IPS-NIHi11 (cell line): ENCODE data around the gene COIL.
"Not testable (repeated sequence)": the region's sequence is repeated elsewhere in the genome, so short reads cannot be mapped to it uniquely, and the experiment has no call there.

Experiments used
- DNase-seq: peaks from one replicate; pipeline ENCODE4 v3.0.0; 2012; ENCODE audit warnings: mixed read lengths, low spot score

COIL gene

GRCh38 chr17:56978441-56979090 is 17.7 kb upstream of the COIL start:
- DNase-seq = no peak

DNA sequence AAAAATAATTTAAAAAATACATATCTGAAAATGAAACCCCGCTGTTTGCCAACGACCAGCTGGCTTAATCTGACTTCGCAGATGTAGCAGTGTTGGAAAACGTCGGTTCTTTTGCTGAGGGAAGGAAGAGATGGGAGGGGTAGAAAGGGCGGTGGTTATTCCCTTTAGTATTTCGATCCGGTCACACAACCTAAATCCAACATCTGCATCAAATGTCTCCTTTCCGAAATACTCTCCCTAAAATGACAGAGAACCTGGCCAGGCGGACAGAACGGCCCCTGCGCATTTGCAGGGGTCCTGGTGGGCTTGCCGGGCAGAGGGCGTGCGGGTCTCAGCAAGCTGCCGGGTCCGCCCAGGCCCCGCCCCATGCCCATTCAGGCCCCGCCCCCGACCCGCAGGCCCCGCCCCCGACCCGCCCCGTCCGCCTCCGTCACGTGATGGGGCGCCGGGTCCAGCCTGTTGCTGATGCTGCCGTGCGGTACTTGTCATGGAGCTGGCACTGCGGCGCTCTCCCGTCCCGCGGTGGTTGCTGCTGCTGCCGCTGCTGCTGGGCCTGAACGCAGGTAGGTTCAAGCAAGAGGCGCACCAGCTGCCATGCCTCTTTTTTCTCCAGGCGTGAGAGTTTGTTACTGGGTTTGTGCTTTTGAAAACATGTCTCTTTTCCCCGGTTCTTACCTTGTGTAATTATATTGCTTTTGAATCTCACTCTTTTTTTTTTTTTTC is 17.0 kb upstream of the COIL start, which contains the start of gene SCPEP1:
TSS of gene SCPEP1 (plus strand) at position 459 of the 723 bp plus-strand sequence. CDS start at position 488, 29 bp downstream.
- peak; percentile 99 for DNase-seq

GRCh38 chr17:56976941-56977608 is 16.2 kb upstream of the COIL start:
- DNase-seq = no peak

DNA sequence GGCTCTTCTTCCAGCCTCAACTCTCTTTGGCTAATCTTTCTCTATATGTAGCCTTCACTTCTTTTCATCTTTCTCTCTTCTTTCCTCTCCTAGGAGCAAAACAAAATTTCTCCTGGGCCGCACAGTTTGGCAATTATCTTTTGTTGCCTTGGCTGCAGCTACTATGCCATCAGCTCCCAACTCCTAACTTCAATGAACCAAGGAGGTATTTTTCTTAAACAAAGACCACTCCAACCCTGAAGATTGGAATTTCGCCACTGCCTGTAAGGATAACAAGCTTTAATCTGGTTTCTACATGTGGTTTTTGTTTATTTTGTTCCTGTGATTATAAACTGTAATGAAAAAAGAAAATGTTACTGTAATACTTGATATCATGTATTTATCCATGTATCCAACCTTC is 14.8 kb upstream of the COIL start:
- DNase-seq = no peak

DNA sequence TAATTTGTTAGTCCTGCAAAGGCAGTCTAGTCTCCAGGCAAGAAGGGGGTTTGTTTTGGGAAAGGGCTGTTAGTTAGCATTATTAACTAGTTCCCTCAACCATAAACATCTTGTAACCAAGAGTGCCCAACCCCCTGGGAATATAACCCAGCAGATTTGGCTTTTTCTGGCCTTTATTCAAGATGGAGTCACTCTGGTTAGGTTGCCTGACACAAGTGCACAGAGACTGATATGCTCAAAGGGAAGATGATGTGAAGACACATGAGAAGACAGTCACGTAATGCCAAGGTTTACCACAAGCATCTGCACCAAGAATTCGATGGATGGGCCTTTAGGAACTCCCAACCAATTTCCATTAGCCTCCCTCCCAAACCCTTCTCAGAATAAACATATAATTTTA is 13.2 kb upstream of the COIL start:
- no peak for DNase-seq

DNA sequence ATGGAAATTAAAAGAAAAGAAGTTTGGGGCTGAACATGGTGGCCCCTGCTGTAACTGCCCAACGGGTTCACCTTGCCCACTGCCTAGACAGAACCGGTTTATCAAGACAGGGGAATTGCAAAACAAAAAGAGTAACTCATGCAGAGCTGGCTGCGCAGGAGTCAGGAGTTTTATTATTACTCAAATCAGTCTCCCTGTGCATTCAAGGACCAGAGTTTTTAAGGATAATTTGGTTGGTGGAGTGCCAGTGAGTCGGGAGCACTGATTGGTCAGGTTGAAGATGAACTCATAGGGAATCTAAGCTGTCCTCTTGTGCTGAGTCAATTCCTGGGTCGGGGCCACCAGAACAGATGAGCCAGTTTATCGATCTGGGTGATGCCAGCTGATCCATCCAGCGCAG is 12.7 kb upstream of the COIL start:
- DNase-seq = no peak

DNA sequence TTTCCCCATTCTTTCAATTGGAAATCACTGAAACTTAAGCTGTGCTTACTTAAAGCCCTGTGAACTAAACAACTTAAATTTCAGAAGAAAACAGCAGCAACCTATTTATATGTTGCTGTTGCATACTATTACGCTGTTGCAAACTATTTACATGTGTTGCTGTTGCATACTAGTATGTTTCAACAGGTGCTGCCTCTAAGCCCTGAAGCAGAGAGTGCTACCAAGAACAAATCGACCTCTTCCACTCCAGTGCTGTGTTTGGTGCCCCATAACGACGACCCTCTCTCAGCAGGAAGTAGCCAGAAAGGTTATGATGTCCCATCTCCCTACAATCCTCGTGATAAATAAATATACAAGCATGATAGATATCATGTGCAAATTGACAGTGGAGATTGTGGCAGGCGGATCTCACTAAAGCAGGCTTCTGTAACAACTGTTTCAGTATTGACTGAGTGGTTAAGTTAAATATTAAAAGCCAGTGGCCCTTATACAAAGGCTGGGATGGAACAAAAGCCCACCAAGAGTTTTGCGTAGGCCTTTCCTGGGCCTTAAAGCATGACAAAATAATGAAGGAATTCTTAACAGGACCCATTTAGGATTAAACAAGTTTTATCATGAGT is 11.4 kb upstream of the COIL start:
- no peak for DNase-seq

DNA sequence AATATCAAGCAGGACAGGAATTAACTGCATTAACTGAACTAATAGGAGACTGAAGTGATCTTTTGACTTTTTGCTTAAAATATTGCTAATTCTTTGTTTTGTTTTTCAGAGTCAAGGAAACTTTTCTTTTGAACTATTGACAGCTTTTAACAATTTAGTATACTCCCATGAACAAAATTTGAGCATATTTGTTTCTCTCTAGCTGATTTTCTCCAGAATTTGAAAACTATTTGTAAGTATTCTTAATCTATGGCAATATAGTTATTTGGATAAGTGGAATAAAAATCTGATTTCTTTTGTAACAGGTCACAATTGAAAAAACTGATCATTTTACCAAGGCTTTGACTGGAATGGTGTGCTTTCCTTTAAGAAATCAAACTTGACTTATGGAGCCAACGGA is 10.1 kb upstream of the COIL start:
- DNase-seq = no peak

GRCh38 chr17:56966338-56966737 is 5.5 kb upstream of the COIL start:
- no peak for DNase-seq

DNA sequence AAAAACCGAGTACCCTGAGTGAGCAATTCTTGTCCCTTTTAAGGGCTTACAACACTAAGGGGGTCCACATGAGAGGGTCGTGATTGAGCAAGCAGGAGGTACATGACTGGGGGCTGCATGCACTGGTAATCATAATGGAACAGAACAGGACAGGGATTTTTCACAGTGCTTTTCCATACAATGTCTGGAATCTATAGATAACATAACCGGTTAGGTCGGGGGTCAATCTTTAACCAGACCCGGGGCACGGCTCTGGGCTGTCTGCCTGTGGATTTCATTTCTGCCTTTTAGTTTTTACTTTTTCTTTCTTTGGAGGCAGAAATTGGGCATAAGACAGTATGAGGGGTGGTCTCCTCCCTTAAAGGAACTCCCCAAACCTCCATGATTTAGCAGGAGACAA is 4.8 kb upstream of the COIL start:
- not testable (repeated sequence) for DNase-seq

- DNase-seq = not testable (repeated sequence)
Measured at GRCh38 chr17:56965241-56965640, 4.4 kb upstream of the COIL start.

DNA sequence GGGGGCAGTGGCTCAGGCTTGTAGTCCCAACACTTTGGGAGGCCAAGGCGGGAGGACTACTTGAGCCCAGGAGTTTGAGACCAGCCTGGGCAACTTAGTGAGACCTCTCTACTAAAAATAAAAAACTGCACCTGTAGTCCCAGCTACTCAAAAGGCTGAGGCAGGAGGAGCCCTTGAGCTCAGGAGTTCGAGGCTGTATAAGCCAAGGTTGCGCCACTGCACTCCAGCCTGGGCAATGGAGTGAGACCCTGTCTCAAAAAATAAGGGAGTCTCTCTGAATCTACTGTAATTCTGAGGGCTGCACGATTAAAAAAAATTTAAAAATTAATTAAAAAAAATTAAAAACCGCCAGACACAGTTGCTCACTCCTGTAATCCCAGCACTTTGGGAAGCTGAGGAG is 3.9 kb downstream of the COIL start:
- no peak for DNase-seq

GRCh38 chr17:56949595-56949994 is 11.3 kb downstream of the COIL start:
- DNase-seq = no peak

- DNase-seq = no peak
Measured at GRCh38 chr17:56948491-56948890, 12.4 kb downstream of the COIL start.

- no peak for DNase-seq
Measured at GRCh38 chr17:56947741-56948140, 13.1 kb downstream of the COIL start.

GRCh38 chr17:56945938-56946505 is 14.8 kb downstream of the COIL start:
- DNase-seq = no peak

- no peak for DNase-seq
Measured at GRCh38 chr17:56943505-56944125, 17.2 kb downstream of the COIL start.

- peak; percentile 64 for DNase-seq
Measured at GRCh38 chr17:56939869-56940484, 20.9 kb downstream of the COIL start.

DNA sequence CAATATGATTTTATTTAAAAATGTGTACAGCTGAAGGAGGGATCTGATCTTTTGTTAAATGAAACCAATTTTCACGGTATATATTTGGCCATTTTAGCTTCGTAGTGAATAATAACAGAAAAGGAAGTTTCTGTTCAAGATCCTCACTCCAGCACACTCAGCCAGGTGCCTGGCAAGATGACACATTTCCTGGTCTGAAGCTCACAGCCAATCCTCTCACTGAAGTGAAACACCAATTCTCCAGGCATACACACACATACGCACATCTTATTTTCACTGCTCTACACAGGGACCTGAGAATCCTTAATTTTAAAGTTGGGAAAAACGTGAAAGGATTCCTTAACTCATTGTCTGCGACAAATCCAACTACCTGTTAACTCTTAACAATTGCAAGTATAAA is 22.6 kb downstream of the COIL start:
- not testable (repeated sequence) for DNase-seq

DNA sequence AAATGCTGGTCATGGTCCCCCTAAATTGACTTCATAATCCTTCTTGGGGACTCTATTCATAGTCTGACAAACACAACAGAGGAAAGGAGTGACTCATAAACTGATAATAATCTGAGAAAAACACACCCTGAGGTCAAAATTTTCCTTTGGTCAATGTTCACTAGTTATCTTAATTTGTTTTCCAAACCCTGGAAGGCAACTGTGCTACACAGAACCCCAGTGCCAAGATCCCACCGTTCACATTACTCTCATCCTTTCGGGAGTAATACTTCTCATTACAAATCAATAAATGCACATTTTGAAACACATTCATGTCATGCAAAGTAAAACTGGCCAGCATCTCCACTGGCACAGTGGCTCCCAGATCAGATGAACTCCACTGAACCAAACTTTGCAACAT is 23.2 kb downstream of the COIL start:
- DNase-seq = no peak

DNA sequence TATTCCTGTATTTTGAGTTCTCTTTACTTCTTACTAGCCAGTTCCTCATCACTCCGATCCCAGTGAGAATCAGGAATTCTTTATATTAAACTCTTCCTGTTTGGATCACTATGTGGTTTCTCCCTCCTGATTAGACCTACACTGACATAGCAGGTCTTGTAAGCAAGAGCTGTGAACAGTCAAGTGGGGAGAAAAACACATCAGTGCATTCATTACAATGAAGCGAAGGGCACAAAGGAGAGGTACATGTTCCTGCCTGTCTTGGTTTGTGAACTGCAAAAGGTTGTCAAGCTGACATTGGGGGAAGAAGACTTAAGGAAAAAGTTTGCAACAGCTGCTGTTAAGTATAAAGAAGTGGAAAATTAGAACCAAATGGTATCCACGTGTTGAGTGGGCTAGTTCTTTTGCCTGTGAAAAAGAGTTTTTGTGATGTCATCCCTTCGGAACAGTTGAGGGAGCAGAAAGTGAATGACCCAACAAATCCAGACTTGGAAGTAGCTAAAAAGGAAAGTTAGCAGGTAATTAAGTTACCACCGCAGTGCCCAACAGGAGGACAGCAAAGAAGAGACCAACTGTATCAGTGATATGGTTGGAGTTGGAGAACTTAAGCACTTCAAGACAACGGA is 24.0 kb downstream of the COIL start:
- DNase-seq = no peak
